Astrocyte (in vitro differentiated cells and primary cell): Measurements from ENCODE around the gene PFKFB1. TPM values are rescaled to one million over a fixed set of nuclear protein-coding genes. Genes with fewer than 3 reads are reported as not detected.

Source experiments
- DNase-seq: peaks from one replicate; pipeline ENCODE4 v3.0.0-alpha.2; 2010; ENCODE audit warnings: low read depth
- FAIRE-seq: peaks from 2 replicates; lab custom pipeline; 2011; peaks lifted over from hg19 to GRCh38; lab: Jason Lieb, UNC
- H2AFZ ChIP-seq: 2 replicates; pipeline ENCODE4 v1.6.0; 2012; ENCODE audit warnings: low read depth, low read length, inconsistent platforms
- H3K27ac ChIP-seq: 2 replicates; pipeline ENCODE4 v1.5.1; 2011; ENCODE audit warnings: low read depth, low read length, inconsistent platforms
- H3K27me3 ChIP-seq: 2 replicates; pipeline ENCODE4 v1.6.0; 2011; ENCODE audit warnings: low read length, inconsistent platforms; ENCODE audit not compliant: insufficient read depth
- H3K36me3 ChIP-seq: 2 replicates; pipeline ENCODE4 v1.5.1; 2011; ENCODE audit warnings: low read length, inconsistent platforms; ENCODE audit not compliant: insufficient read depth
- H3K4me1 ChIP-seq: 2 replicates; pipeline ENCODE4 v1.5.1; 2011; ENCODE audit warnings: low read length, inconsistent platforms; ENCODE audit not compliant: insufficient read depth
- H3K4me2 ChIP-seq: 2 replicates; pipeline ENCODE4 v1.6.0; 2012; ENCODE audit warnings: low read length, inconsistent platforms
- H3K4me3 ChIP-seq: 2 replicates; pipeline ENCODE4 v1.5.1; 2011; ENCODE audit warnings: low read depth, mild to moderate bottlenecking, low read length, inconsistent platforms; ENCODE audit not compliant: insufficient read depth
- H3K79me2 ChIP-seq: 2 replicates; pipeline ENCODE4 v1.6.0; 2012; ENCODE audit warnings: mild to moderate bottlenecking, low read length, inconsistent platforms; ENCODE audit not compliant: insufficient read depth
- H3K9ac ChIP-seq: 2 replicates; pipeline ENCODE4 v1.6.0; 2012; ENCODE audit warnings: mild to moderate bottlenecking, low read length, inconsistent platforms
- H3K9me3 ChIP-seq: 2 replicates; pipeline ENCODE4 v1.5.1; 2012; ENCODE audit warnings: low read depth, mild to moderate bottlenecking, low read length, inconsistent platforms; ENCODE audit not compliant: insufficient read depth
- H4K20me1 ChIP-seq: 2 replicates; pipeline ENCODE4 v1.6.0; 2012; ENCODE audit warnings: low read length, inconsistent platforms; ENCODE audit not compliant: insufficient read depth
- H3K27ac Mint-ChIP-seq: one replicate; pipeline ENCODE4 v1.8.0; 2021; ENCODE audit warnings: mild to moderate bottlenecking, mixed read lengths; ENCODE audit not compliant: unreplicated experiment
- H3K27me3 Mint-ChIP-seq: one replicate; pipeline ENCODE4 v1.8.0; 2021; ENCODE audit warnings: low read depth, mixed read lengths; ENCODE audit not compliant: unreplicated experiment
- H3K36me3 Mint-ChIP-seq: one replicate; pipeline ENCODE4 v1.8.0; 2021; ENCODE audit warnings: low read depth, mixed read lengths; ENCODE audit not compliant: unreplicated experiment
- H3K4me1 Mint-ChIP-seq: one replicate; pipeline ENCODE4 v1.8.0; 2021; ENCODE audit warnings: low read depth, mixed read lengths; ENCODE audit not compliant: unreplicated experiment
- H3K4me3 Mint-ChIP-seq: one replicate; pipeline ENCODE4 v1.8.0; 2021; ENCODE audit warnings: mild to moderate bottlenecking, moderate library complexity, mixed read lengths; ENCODE audit not compliant: unreplicated experiment
- H3K9me3 Mint-ChIP-seq: one replicate; pipeline ENCODE4 v1.8.0; 2021; ENCODE audit warnings: mild to moderate bottlenecking, mixed read lengths; ENCODE audit not compliant: unreplicated experiment
- CTCF ChIP-seq: IDR thresholded peaks from 2 replicates; pipeline ENCODE4 v1.5.1; 2011; ENCODE audit warnings: low read depth, mild to moderate bottlenecking, inconsistent platforms, low read length, moderate library complexity; ENCODE audit not compliant: insufficient read depth
- EZH2 ChIP-seq: IDR thresholded peaks from 2 replicates; pipeline ENCODE4 v1.6.1; 2012; ENCODE audit warnings: mild to moderate bottlenecking, low read length, inconsistent platforms; ENCODE audit not compliant: insufficient read depth
- total RNA-seq: library from RNA; stranded (reverse); gene quantifications from 2 replicates; pipeline ENCODE4 v1.2.1, GENCODE V29; 2021

The PFKFB1 gene
- total RNA-seq, 1 donor from 2014 or later: 0.34 TPM

DNA sequence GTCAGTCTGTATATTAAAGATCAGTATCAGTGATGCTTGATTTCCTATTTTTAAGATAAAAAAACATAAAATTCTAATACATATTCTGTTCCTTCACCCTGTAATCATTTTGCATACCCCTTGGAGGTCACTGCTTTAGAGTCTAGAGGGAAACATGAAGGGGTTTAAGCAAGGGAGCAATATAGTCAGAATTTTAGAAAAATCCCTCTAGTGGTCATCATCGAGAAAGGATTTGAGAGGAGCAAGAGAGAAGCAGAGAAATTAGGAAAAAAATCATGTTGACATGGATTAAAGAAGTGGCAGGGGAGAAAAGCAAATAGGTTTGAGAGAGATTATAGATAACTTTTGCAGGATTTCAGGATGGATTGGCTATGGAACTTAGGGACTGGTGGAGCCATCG is 17.3 kb upstream of the PFKFB1 start:
- no peak overlapping the region for H2AFZ ChIP-seq
- FAIRE-seq: peak; percentile 80
- Mint-ChIP-seq H3K36me3 (peaks cover 5% of the 10 kb centered on the region), H3K4me3 (no peak overlapping the region), H3K27ac (no peak overlapping the region), H3K27me3 (no peaks in the 10 kb centered on the region), H3K4me1 (peaks cover 6% of the 10 kb centered on the region), H3K9me3 (no peaks in the 10 kb centered on the region)
- H4K20me1 ChIP-seq: peaks cover 3% of the 10 kb centered on the region
- H3K4me2 ChIP-seq: no peak overlapping the region
- no peaks in the 10 kb centered on the region for H3K27me3 ChIP-seq
- H3K9ac ChIP-seq: no peak overlapping the region
- H3K79me2 ChIP-seq: no peaks in the 10 kb centered on the region
- no peak for DNase-seq
- H3K27ac ChIP-seq: no peak overlapping the region
- no peak overlapping the region for H3K4me3 ChIP-seq
- H3K9me3 ChIP-seq: no peaks in the 10 kb centered on the region
- TF ChIP-seq CTCF (peak; percentile 17), EZH2 (no peak)
- no peaks in the 10 kb centered on the region for H3K36me3 ChIP-seq
- H3K4me1 ChIP-seq: peaks cover 17% of the 10 kb centered on the region

DNA sequence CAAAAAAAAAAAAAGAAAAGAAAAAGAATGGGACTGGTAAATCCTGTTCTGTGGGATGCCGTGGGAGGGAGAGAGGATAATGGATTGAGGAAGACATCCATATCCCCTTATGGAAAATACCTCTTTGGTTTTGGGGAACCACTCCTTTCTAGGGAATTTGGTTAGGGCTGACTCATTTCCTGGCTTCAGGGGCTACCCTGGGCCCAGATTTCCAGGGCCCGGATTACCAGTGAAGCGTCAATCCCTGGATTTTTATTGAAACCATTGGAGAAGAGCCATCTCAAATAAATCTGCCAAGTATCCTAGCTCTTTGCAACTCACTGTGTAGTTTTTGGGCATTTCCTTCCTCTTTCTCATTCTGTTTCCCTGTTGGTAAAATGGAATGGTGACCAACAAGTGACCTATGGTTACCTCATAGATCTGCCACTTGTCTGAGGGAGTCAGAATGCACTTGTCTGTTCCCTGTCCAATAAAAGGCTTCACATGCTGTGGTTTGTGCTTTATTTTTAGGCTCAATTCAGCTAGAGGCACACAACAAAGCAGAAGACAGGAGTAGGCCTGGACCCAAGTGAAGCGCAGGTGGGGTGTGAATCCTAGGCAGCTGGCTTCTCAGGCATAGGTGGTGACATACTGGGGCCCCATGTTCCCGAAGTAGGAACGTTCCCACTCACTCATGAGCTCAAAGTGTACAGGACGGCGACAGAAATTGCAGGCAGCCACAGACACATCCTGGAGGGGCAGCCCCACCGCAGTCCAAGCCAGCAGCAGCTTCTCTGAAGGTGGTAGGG is 14.8 kb upstream of the PFKFB1 start:
- Histone ChIP-seq H3K9ac (no peak overlapping the region), H3K4me2 (peak overlapping the region; percentile 19), H3K9me3 (no peaks in the 10 kb centered on the region), H2AFZ (no peak overlapping the region), H4K20me1 (peaks cover 3% of the 10 kb centered on the region), H3K4me3 (no peak overlapping the region), H3K36me3 (peaks cover 6% of the 10 kb centered on the region), H3K27me3 (no peaks in the 10 kb centered on the region), H3K4me1 (peaks cover 17% of the 10 kb centered on the region), H3K79me2 (no peaks in the 10 kb centered on the region), H3K27ac (no peak overlapping the region)
- TF ChIP-seq CTCF: no peak
- Mint-ChIP-seq H3K27me3 (no peaks in the 10 kb centered on the region), H3K9me3 (no peaks in the 10 kb centered on the region), H3K4me1 (peaks cover 6% of the 10 kb centered on the region), H3K36me3 (peaks cover 10% of the 10 kb centered on the region), H3K4me3 (no peak overlapping the region), H3K27ac (peak overlapping the region; percentile 41)
- DNase-seq (peak; percentile 68), FAIRE-seq (peak; percentile 26)

DNA sequence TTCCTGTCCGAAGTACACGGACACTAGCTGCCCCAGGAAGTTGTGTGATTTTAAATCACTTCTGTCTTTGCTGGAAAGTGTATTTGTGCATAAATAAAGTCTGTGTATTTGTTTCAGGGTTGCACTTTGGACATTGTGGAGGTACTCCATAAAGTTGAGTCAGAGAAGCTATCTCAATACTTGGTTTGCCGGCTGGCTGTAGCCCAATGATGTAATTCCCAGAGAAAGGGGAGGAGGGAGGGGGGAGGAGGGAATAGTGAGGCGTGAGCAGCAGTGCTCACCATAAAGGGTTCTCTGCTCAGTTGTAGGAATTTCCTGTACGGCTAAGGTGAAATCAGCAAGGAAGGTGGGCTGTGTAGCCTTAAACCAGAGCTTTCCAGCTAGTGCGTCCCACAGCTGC is 13.7 kb upstream of the PFKFB1 start:
- peak; percentile 9 for FAIRE-seq
- H3K27me3 Mint-ChIP-seq: no peaks in the 10 kb centered on the region

More for the DNA sequence above, 13.7 kb upstream of the PFKFB1 start:
- Histone ChIP-seq H2AFZ (no peak overlapping the region), H3K27me3 (no peaks in the 10 kb centered on the region), H3K4me3 (peak overlapping the region; percentile 3), H3K36me3 (peaks cover 6% of the 10 kb centered on the region), H3K79me2 (no peaks in the 10 kb centered on the region), H3K4me1 (peaks cover 17% of the 10 kb centered on the region), H3K9me3 (no peaks in the 10 kb centered on the region), H3K9ac (no peak overlapping the region), H3K27ac (peak overlapping the region; percentile 21), H3K4me2 (peak overlapping the region; percentile 48), H4K20me1 (peaks cover 3% of the 10 kb centered on the region)
- Mint-ChIP-seq H3K4me3 (no peak overlapping the region), H3K4me1 (peaks cover 6% of the 10 kb centered on the region), H3K36me3 (peaks cover 10% of the 10 kb centered on the region), H3K27ac (peak overlapping the region; percentile 97), H3K9me3 (no peaks in the 10 kb centered on the region)
- peak; percentile 66 for DNase-seq
- TF ChIP-seq EZH2: no peak
